Neural crest cell (in vitro differentiated cells): ENCODE data around the gene MARK3. TPM values are rescaled to one million over a fixed set of nuclear protein-coding genes. Genes with fewer than 3 reads are reported as not detected.

Experiments used
- DNase-seq: peaks from one replicate; pipeline ENCODE4 v3.0.0; 2021; ENCODE audit warnings: low read depth, mixed read lengths, low spot score
- H3K27ac Mint-ChIP-seq: one replicate; pipeline ENCODE4 v1.8.0; 2021; ENCODE audit warnings: mild to moderate bottlenecking, mixed read lengths; ENCODE audit not compliant: unreplicated experiment
- H3K27me3 Mint-ChIP-seq: 2 replicates; pipeline ENCODE4 v1.8.0; 2021; ENCODE audit warnings: low read depth, mild to moderate bottlenecking, mixed read lengths
- H3K36me3 Mint-ChIP-seq: 2 replicates; pipeline ENCODE4 v1.8.0; 2021; ENCODE audit warnings: low read depth, mild to moderate bottlenecking, mixed read lengths
- H3K4me1 Mint-ChIP-seq: 2 replicates; pipeline ENCODE4 v1.8.0; 2021; ENCODE audit warnings: mixed read lengths
- H3K4me3 Mint-ChIP-seq: one replicate; pipeline ENCODE4 v1.8.0; 2021; ENCODE audit warnings: mild to moderate bottlenecking, mixed read lengths
- H3K9me3 Mint-ChIP-seq: 2 replicates; pipeline ENCODE4 v1.8.0; 2021; ENCODE audit warnings: mixed read lengths
- CTCF ChIP-seq: fragments of 200-600 bp; sonication (generic); conservative IDR thresholded peaks from 2 replicates; pipeline ENCODE4 v1.5.0; 2021; ENCODE audit warnings: antibody characterized with exemption, mild to moderate bottlenecking
- total RNA-seq: library from RNA; stranded (reverse); gene quantifications from 2 replicates; pipeline ENCODE4 v1.2.1, GENCODE V29; 2021

MARK3 gene
- total RNA-seq, 1 donor from 2014 or later = 98.8 TPM

GRCh38 chr14:103450416-103450815, 65.2 kb downstream of the MARK3 start:
- no peaks in the 10 kb centered on the region for H3K27me3 Mint-ChIP-seq

GRCh38 chr14:103451401-103451800, 66.2 kb downstream of the MARK3 start:
- H3K9me3 Mint-ChIP-seq = no peaks in the 10 kb centered on the region
- peaks cover 7% of the 10 kb centered on the region for H3K4me1 Mint-ChIP-seq
- H3K4me3 Mint-ChIP-seq = no peak overlapping the region
- TF ChIP-seq CTCF = no peak
- DNase-seq = no peak
- no peaks in the 10 kb centered on the region for H3K36me3 Mint-ChIP-seq
- no peak overlapping the region for H3K27ac Mint-ChIP-seq
- H3K27me3 Mint-ChIP-seq = no peaks in the 10 kb centered on the region

More at GRCh38 chr14:103450416-103450815, 65.2 kb downstream of the MARK3 start:
- no peak overlapping the region for H3K4me3 Mint-ChIP-seq
- H3K27ac Mint-ChIP-seq = no peak overlapping the region
- H3K4me1 Mint-ChIP-seq = peaks cover 3% of the 10 kb centered on the region
- DNase-seq = no peak
- H3K36me3 Mint-ChIP-seq = no peaks in the 10 kb centered on the region
- no peaks in the 10 kb centered on the region for H3K9me3 Mint-ChIP-seq
- no peak for TF ChIP-seq CTCF

GRCh38 chr14:103453791-103454190, 68.6 kb downstream of the MARK3 start:
- H3K9me3 Mint-ChIP-seq = no peaks in the 10 kb centered on the region
- peaks cover 5% of the 10 kb centered on the region for H3K4me1 Mint-ChIP-seq
- no peak for TF ChIP-seq CTCF
- no peak overlapping the region for H3K27ac Mint-ChIP-seq
- H3K4me3 Mint-ChIP-seq = no peak overlapping the region
- no peaks in the 10 kb centered on the region for H3K36me3 Mint-ChIP-seq
- no peaks in the 10 kb centered on the region for H3K27me3 Mint-ChIP-seq
- no peak for DNase-seq

DNA sequence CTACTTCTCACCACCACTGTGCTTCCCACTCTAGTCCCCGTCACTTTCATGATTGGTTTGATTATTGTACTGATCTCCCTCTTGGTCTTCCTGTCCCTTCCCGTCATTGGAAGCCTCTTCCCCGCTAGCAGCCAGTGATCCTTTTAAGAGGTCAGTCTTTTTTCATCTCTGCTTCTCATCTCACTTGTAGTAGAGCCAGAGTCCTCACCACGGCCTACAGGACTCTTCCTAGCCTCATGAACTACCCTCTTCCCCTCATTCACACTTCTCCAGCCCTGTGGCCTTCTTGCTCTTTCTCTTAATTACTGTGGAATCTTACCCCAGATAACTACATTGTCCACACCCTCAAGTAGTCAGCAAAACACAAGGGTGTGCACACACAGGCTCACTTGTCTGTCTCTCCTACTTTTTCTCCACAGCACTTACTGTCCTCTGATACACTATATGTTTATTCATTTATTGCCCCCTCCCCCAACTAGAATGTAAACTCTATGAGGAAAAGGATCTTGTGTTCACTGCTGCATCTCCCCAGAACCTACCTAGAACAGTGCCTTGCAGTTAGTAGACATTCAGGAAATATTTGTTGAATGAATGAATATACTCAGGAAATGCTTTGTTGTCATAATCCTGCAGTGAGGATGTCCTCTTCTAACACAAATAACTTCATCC, 71.1 kb downstream of the MARK3 start:
- Mint-ChIP-seq H3K4me3 (no peak overlapping the region), H3K36me3 (no peaks in the 10 kb centered on the region), H3K4me1 (peaks cover 5% of the 10 kb centered on the region), H3K27me3 (no peaks in the 10 kb centered on the region), H3K27ac (no peak overlapping the region), H3K9me3 (no peaks in the 10 kb centered on the region)
- no peak for TF ChIP-seq CTCF
- no peak for DNase-seq

DNA sequence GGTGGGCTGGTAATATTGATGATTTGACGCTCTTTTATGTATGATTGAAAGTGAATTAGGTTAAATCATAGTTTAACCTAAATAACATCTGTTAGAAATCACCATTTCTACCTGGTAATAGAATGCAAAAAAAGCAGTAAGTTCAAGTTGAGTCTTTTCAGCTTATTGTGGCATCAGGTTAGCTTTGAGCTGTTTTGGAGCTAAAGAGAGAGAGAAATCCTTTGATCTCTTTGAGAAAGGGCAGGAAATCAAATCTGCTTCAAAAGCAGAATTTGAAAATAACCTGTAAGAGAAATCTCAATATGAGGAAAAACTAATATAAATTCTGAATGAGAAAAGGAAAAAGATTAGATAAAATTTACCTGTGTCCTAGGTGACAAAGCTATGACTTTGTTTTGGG, 75.2 kb downstream of the MARK3 start:
- Mint-ChIP-seq H3K4me1 (peaks cover 5% of the 10 kb centered on the region), H3K36me3 (peaks cover 9% of the 10 kb centered on the region), H3K9me3 (no peaks in the 10 kb centered on the region), H3K27me3 (no peaks in the 10 kb centered on the region), H3K4me3 (no peak overlapping the region), H3K27ac (no peak overlapping the region)
- DNase-seq = no peak
- no peak for TF ChIP-seq CTCF
